Fibroblast of lung (primary cell): ENCODE results near the gene RB1.

Experiments used
- CTCF ChIP-seq, 2 donors: IDR thresholded peaks in 1 of 2; conservative IDR thresholded peaks in 1 of 2; 1 replicate in 1 of 2; 2 replicates in 1 of 2; pipeline ENCODE4 v1.5.1; 2011 to 2012; ENCODE audit warnings: low read length in 2 of 2, control low read depth in 1 of 2, inconsistent platforms in 1 of 2, low read depth in 1 of 2, mild to moderate bottlenecking in 1 of 2
- EZH2 ChIP-seq: IDR thresholded peaks from 2 replicates; pipeline ENCODE4 v1.5.1; 2012; ENCODE audit warnings: low read length, control low read depth, mild to moderate bottlenecking; ENCODE audit errors: missing control alignments

DNA sequence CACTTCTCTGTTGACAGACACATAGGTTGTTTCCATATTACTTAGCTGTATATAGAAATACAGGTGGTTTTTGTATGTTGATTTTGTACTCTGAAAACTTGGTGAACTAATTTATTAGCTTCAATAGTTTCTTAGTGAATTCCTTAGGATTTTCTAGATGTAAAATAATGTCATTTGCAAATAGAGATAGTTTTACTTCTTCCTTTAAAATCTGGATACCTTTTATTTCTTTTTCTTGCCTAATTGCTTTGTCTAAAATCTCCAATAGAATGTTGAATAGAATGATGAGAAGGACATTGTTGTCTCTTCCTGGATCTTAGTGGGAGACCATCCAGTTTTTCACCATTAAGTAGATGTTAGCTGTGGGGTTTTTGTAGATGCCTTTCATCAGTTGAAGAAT, 18.7 kb downstream of the RB1 start:
- no peak for TF ChIP-seq CTCF (conservative IDR thresholded peaks at IDR 0.05 in 1 of 2, IDR thresholded peaks at IDR 0.05 in 1 of 2; ENCODE audit: low read depth in 1 of 2, low read length in 2 of 2)
- no peak for TF ChIP-seq EZH2
